NCI-H2196 (cell line): ENCODE data around the gene PTMS.
"Not testable (repeated sequence)": the region's sequence is repeated elsewhere in the genome, so short reads cannot be mapped to it uniquely, and the experiment has no call there.

ENCODE experiments used
- DNase-seq: peaks from one replicate; lab custom pipeline; 2025; ENCODE audit not compliant: unreplicated experiment; lab: John Stamatoyannopoulos, UW

Gene PTMS, protein sequence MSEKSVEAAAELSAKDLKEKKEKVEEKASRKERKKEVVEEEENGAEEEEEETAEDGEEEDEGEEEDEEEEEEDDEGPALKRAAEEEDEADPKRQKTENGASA

DNA sequence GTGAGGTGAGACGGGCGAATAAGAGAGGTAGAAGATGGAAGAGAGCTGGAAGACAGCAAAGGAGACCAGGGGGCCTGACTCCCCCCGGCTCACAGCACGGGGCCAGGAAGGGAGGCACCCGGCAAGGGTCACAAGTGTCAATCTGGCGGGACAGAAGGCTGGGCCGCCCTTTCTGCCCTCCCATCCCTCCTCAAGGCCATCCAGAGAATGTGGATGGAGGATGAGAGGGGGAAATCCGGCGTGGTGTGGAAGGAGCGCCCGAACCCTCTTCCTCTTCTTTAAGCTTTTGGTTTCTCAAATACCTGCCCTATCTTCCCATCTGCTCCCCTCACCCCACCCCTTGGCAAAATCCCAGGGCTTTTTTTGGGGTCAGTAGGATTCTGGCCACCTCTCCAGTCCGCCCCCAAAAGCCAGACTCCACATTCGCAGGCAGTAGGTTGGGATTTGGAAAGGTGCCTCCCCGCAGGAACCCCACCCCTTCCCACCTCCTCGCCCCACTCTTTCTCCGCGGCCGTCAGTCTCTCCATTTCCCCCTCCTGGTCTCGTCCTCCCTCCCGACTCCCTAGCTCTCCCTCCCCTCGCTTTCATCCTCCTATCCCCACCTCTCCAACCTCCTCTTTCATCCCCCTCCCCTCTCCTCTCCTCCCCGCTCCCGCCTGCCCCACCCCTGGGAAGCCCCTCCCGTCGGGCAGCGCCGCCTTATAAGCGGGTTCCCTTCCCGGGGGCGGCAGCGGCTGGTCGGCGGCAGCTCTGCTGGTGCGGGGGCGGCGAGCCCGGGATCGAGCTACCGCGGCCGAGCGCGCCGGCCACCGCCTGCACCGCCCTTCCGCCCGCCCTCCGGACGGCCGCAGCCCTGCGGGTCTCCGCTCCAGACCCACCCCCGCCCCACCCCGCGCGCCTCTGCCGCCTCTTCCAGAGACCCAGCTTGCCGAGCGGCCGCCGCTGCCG lies at the start of gene PTMS:
Gene PTMS (plus strand): TSS at position 730 of the 948 bp plus-strand sequence. CDS start 343 bp downstream, outside the sequence.
- DNase-seq, result peak; percentile 71

DNA sequence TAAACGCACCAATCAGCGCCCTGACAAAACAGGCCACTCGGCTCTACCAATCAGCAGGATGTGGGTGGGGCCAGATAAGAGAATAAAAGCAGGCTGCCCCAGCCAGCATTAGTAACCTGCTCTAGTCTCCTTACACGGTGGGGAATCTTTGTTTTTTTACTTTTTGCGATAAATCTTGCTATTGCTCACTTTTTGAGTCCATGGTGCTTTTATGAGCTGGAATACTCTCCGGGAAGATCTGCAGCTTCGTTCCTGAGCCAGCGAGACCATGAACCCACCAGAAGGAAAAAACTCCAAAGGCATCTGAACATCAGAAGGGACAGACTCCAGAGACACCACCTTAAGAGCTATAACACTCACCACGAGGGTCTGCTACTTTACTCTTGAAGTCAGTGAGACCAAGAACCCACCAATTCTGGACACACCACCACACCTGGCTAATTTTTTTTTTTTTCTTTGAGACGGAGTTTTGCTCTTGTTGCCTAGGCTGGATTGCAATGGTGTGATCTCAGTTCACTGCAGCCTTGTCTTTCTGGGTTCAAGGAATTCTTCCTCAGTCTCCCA lies 49.2 kb upstream of the PTMS start:
- DNase-seq, result no peak

DNA sequence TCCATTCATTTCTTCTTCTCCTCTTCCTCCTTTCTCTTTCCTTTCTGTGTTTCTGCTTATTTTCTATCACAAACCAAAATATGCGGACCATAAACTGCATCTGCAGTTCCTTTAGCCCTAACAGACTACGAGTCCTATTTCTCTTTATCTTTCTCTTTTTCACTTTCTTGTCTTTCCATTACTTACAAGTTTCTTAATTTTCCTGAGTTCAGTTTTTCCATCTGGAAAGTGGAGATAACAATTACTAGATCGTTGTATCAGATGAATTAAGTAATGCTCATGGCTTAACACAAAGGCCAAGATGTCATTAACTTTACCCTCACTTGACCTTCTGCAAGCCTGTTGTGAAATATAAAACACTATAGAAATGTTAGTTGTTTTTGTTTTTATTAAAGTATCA lies 43.3 kb upstream of the PTMS start:
- DNase-seq, result no peak

DNA sequence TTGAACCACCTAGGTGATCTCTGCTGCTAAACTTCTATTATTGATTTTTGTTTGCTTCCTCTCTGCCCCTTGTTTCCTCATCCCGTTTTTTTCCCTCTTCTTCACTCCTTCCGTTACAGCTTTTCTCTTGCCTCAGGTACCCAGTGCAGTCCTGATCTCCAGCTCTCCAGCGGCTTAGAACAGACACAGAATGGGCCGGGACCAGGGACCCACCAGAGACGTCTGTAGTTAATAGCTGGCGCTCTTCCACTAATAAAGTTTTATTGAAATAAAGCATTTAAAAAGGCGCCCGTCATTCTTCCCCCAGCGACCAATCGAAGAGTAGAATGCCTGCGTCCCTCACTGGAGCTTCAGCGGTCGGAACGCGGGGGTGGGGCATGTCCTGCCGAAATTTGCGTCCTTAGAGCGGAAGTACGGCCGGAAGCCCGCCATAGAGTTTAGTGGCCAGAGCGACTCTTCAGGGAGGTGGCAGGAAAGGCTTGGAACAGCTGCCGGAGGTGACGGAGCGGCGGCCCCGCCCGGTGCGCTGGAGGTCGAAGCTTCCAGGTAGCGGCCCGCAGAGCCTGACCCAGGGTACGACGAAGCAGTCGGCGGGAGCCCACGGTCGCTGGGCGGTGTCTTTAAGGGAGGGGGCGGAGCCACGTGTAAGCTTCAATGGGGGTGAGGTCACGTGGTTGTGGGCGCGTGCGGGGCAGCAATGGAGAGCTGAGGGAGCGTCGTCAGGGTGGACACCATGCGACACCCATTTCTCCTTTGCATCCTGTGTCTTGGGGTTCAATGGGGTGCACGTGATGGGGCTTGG lies 42.4 kb upstream of the PTMS start, which contains the start of gene COPS7A:
Gene COPS7A (plus strand): TSS at position 440 of the 802 bp plus-strand sequence. CDS start 611 bp downstream, outside the sequence.
- peak; percentile 93 for DNase-seq

DNA sequence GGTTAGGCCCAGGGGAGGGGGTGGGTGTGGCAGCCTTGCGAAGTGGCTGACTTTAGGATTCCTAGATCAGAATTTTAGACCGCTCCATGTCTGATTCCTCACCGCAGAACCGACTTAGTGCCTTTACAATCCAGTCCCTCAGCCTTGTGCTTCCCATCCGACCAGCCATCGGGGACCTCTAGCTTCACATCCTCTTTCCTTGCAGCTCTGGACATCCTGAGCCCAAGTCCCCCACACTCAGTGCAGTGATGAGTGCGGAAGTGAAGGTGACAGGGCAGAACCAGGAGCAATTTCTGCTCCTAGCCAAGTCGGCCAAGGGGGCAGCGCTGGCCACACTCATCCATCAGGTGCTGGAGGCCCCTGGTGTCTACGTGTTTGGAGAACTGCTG lies 41.8 kb upstream of the PTMS start:
- no peak for DNase-seq

DNA sequence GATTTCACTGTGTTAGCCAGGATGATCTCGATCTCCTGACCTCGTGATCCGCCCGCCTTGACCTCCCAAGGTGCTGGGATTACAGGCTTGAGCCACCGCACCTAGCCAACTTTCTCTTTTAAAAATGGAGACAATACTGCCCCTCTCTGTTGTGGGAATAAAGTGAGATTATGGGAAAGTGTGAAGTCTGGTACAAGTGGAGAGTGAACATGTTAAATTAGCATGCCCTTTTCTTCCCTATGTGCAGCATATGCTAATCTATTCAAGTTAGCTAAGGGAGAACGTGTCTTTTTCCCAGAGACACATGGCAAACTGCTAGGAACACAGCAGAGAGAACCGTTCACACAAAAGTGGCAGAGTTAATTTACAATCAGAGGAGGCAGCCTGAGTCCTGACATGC lies 40.8 kb upstream of the PTMS start:
- no peak for DNase-seq

DNA sequence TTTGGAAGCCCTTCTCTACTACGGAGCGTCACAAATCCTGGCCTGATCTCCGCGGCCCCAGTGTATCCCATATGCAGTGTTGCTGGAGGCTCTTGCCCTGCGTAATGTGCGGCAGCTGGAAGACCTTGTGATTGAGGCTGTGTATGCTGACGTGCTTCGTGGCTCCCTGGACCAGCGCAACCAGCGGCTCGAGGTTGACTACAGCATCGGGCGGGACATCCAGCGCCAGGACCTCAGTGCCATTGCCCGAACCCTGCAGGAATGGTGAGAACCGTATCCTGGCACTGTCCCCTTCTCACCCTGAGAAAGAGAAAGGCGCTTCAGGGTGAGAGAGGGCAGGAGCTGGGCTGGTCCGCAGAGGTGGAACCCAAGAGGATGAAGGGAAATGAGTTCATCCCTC lies 37.0 kb upstream of the PTMS start:
- DNase-seq, result no peak

DNA sequence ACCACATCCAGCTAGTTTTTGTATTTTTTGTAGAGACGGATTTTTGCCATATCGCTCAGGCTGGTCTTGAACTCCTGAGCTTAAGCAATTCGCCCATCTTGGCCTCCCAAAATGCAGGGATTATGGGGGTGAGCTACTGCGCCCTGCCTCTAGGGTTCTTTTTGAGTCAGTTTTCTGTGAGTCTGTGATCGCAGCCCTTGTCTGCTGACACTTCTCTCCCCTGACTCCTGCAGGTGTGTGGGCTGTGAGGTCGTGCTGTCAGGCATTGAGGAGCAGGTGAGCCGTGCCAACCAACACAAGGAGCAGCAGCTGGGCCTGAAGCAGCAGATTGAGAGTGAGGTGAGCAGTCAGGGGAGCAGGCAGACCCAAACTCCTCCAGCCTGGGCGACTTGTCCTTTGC lies 36.0 kb upstream of the PTMS start:
- DNase-seq, result no peak

DNA sequence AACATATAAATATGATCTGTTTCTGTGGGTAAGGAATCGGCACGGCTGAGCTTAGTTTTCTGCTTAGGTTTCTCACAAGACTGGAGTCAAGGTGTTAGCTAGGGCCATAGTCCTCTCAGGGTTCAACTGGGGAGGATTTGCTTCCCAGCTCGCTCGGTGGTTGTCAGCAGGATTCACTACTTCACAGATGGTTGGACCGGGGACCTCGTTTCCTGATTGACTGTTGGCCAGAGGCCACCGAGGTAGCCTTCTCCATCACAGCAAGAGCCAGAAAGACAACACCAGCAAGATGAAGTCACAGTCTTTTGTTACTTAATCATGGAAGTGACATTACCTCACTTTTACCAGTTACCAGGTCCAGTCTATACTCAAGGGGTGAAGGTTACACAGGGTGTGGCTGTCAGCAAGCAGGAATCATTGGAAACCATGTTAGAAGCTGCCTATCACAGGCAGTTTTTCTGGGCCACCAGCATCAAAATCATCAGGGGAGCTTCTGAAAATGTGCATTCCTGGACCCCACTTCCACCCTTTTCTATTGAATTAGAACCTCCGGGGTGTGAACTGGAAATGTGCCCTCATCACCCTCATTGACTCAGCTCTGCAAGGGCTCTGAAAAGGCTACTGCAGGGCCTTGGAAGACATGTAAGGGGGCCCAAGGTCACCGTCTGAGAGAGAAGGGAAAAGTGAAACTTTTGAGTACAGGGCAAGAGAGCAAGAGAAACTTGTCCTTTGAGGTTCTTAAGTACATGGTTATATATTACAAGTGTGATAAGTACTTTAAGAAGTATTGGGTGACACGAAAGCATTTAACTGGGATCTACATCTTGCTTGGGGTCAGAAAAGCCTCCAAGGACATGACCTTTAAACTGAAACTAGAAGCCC lies 31.4 kb upstream of the PTMS start:
- DNase-seq, result no peak

DNA sequence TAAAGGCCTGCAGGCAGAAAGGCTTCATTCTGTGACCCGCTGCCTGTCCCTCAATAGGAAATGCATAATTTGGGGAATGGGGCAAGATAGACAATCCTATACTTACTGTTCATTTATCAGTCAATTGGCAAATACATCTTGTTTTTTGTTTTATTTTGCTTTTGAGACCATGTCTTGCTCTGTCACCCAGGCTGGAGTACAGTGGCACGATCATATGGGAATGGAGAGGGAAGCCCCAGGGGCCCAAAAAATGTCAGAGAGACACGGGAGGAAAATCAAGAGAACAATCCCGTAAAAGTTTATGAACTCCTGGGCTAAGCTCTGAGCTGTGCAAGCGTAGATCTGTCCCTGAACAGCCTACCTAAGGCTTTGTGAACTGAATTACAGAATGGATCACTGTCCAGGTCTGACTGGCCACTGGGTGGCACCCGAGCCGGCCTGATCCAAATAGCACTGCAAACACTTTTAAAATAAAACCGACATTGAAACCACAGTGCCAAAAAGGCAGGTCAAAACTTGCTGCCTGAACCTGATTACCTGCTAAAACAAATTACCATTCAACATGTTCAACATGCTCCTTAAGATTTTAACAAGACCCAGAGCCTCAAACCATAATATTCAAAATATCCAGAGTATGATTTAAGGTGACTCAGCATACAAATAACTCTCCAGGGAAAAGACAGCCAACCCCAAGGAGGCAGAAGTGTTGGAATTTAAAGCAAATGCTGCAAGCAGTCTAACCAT lies 30.5 kb upstream of the PTMS start:
- peak; percentile 56 for DNase-seq

DNA sequence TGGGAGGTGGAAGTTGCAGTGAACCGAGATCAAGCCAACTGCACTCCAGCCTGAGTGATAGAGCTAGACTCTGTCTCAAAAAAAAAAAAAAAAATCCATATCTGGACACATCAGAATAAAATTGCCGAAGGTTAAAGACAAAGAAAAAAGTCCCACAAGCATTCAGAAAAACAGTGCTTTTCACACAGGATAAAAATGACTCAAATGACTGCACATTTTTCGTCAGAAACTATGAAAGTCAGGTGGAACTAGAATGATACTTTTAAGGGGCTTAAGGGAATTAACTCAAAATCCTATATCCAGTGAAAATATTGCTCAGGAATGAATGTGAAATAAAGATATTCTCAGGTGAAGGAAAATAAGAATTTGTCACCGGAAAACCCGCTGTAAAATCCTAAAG lies 29.4 kb upstream of the PTMS start:
- no peak for DNase-seq

DNA sequence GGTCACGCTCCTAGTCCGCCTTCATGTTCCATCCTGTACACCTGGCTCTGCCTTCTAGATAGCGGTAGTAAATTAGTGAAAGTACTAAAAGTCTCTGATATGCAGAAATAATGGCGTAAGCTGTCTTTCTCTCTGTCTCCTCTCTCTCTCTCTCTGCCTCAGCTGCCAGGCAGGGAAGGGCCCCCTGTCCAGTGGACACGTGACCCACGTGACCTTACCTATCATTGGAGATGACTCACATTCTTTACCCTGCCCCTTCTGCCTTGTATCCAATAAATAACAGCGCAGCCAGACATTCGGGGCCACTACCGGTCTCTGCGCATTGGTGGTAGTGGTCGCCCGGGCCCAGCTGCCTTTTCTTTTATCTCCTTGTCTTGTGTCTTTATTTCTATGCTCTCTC lies 24.1 kb upstream of the PTMS start:
- not testable (repeated sequence) for DNase-seq

DNA sequence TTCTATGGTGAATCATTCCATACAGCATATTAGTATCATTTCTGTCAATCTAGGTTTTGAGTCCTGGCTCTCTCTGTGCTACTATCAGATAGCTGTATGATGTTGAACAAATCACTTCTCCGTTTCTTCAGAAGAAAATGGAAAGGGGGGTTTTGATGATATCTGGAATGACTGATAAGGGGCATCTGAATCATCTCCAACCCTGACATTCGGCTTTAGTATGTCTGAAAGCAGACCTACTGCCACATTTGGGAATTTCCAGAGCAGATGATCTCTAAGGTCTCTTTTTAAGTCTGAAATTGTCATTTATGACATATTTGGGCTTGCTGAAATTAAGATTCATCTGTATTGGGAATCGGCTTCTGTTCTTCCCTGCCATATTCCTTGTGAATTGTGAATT lies 23.3 kb upstream of the PTMS start:
- DNase-seq, result no peak

DNA sequence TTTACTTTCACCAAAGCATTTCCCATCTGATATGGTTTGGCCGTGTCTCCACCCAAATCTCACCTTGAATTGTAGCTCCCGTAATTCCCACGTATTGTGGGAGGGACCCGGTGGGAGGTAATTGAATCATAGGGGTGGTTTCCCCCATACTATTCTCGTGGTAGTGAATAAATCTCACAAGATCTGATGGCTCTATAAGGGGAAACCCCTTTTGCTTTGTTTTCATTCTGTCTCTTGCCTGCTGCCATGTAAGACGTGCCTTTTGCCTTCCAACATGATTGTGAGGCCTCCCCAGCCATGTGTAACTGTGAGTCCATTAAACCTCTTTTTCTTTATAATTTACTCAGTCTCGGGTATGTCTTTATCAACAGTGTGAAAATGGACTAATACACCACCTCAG lies 22.9 kb upstream of the PTMS start:
- DNase-seq, result not testable (repeated sequence)

DNA sequence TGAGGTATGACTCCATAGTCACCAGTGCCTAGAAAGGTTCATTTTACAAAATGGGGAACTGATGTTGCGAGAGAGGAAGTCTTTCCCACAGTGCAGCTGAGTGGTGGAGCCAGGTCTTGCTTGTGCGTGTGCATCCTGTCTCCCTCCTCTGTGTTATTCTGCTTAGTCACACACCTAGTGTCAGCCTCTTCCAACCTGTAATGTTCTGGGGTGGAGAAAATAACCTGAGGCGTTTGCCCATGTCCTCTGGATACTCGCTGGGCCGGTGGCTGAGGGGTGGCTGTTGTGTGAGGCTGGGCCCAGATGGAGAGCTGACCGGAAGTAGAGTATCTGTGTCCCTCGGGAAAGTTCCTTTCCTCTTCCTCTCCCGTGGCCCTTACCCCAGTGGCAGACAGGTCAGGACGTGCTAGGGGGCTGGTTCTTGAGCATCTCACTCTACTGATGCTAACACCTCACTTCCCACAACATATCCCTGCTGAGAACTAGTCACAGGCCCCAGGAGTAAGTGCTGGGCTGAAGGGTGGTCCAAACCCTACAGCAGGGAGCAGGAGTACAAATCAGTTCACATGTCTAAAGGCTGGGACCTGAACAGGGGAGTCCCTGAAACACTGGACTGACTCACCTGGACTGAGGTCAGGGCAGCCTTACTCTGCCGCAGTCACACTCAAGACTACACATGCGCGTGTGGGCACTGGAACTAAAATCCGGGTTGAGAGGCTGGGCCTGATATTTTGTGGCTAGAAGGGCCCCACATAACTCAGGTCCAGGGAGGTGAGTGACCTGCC lies 20.2 kb upstream of the PTMS start:
- no peak for DNase-seq

DNA sequence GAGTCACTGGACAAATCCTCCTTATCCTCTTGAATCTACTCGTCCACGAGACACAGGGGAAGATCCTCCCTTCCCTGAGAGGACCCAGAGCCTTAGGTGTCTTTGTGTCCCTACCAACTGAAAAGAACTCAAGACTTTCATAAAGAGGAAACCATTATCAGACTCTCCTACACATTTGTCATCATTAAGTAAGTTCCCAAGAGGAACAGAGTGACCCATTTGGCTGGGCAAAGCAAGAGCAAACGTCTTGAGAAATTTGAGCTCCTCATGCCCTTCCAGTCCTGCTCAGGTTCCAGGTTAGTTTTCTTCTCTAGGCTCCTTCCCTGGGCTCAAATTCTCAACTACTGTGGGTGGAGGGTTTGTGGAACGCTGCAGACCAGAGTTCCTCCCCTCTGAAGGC lies 18.9 kb upstream of the PTMS start:
- DNase-seq, result no peak

DNA sequence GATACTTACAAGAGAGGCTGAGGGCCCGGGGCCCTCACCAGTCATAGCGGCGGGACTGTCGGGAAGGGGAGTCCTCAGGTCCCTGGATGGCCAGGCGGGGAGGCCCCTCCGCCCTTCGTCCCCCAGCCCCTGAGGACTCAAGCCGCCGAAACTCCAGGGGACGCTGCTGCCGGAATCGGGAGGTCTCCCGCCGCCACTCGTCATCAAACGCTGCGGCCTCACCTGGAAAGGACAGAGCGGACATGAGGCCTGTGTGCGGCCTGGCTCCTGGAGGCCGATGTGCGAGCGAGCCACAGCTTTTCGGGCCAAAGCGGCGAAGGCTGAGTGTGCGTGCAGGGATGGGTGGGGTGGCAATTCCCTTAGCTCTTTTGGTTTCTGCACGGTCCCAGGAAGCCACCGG lies 17.4 kb upstream of the PTMS start:
- no peak for DNase-seq

DNA sequence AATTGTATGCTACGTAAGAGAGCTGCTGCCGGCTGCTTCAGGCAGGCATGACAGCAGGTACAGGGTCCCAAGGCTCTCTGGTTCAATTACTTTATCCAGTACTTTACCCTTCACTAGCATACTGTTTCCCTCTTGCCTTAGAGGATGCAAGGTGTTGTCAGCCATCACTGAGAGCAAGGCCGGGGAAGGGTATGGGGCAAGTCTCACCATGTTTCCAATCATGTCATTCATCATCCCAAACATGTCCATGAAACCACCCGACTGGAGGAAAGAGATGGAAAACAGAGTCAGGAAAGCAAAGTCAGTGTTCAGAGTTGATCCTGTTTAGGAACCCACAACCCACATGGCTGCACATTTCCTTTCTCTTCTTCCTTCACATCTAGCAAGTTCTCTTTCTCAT lies 15.7 kb upstream of the PTMS start:
- no peak for DNase-seq

DNA sequence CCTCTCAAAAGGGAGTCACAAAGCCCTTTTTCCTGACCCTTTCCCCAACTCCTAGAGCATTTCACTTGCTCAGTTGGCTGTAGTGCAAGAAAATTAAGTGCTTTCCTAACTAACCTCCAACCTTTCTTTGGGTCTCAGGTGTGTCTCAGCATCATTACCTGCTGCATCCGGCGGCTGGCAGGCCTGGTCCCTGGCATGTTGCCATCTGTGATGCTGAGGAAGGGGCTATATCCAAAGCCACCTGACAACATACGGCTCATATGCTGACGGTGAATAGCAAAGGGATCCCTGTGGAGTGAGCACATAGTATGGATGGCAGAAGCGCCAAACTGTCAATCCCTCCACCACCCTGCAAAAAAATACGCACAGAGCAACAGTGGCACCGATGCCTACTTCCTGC lies 14.4 kb upstream of the PTMS start:
- DNase-seq, result no peak
